Neural crest cell (in vitro differentiated cells): ENCODE data around the gene MRPL58. TPM values are rescaled to one million over a fixed set of nuclear protein-coding genes. Genes with fewer than 3 reads are reported as not detected.

Experiments used
- DNase-seq: peaks from one replicate; pipeline ENCODE4 v3.0.0; 2021; ENCODE audit warnings: low read depth, mixed read lengths, low spot score
- H3K27ac Mint-ChIP-seq: one replicate; pipeline ENCODE4 v1.8.0; 2021; ENCODE audit warnings: mild to moderate bottlenecking, mixed read lengths; ENCODE audit not compliant: unreplicated experiment
- H3K27me3 Mint-ChIP-seq: 2 replicates; pipeline ENCODE4 v1.8.0; 2021; ENCODE audit warnings: low read depth, mild to moderate bottlenecking, mixed read lengths
- H3K36me3 Mint-ChIP-seq: 2 replicates; pipeline ENCODE4 v1.8.0; 2021; ENCODE audit warnings: low read depth, mild to moderate bottlenecking, mixed read lengths
- H3K4me1 Mint-ChIP-seq: 2 replicates; pipeline ENCODE4 v1.8.0; 2021; ENCODE audit warnings: mixed read lengths
- H3K4me3 Mint-ChIP-seq: one replicate; pipeline ENCODE4 v1.8.0; 2021; ENCODE audit warnings: mild to moderate bottlenecking, mixed read lengths
- H3K9me3 Mint-ChIP-seq: 2 replicates; pipeline ENCODE4 v1.8.0; 2021; ENCODE audit warnings: mixed read lengths
- total RNA-seq: library from RNA; stranded (reverse); gene quantifications from 2 replicates; pipeline ENCODE4 v1.2.1, GENCODE V29; 2021
- TF ChIP-seq, protein P1 (sequence below): fragments of 200-600 bp; sonication (generic); conservative IDR thresholded peaks from 2 replicates; pipeline ENCODE4 v1.5.0; 2021; ENCODE audit warnings: antibody characterized with exemption, mild to moderate bottlenecking

The MRPL58 gene
- total RNA-seq, 1 donor from 2014 or later: 35.3 TPM

- no peaks in the 10 kb centered on the region for H3K4me1 Mint-ChIP-seq
- TF ChIP-seq, protein P1, sequence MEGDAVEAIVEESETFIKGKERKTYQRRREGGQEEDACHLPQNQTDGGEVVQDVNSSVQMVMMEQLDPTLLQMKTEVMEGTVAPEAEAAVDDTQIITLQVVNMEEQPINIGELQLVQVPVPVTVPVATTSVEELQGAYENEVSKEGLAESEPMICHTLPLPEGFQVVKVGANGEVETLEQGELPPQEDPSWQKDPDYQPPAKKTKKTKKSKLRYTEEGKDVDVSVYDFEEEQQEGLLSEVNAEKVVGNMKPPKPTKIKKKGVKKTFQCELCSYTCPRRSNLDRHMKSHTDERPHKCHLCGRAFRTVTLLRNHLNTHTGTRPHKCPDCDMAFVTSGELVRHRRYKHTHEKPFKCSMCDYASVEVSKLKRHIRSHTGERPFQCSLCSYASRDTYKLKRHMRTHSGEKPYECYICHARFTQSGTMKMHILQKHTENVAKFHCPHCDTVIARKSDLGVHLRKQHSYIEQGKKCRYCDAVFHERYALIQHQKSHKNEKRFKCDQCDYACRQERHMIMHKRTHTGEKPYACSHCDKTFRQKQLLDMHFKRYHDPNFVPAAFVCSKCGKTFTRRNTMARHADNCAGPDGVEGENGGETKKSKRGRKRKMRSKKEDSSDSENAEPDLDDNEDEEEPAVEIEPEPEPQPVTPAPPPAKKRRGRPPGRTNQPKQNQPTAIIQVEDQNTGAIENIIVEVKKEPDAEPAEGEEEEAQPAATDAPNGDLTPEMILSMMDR: no peak
- no peak overlapping the region for H3K4me3 Mint-ChIP-seq
- no peaks in the 10 kb centered on the region for H3K36me3 Mint-ChIP-seq
- H3K9me3 Mint-ChIP-seq: no peaks in the 10 kb centered on the region
- H3K27me3 Mint-ChIP-seq: no peaks in the 10 kb centered on the region
- no peak for DNase-seq
- no peak overlapping the region for H3K27ac Mint-ChIP-seq
Observed at GRCh38 chr17:75064040-75064439, 51.6 kb downstream of the MRPL58 start.

GRCh38 chr17:75064460-75064859 is 52.0 kb downstream of the MRPL58 start:
- H3K27me3 Mint-ChIP-seq: no peaks in the 10 kb centered on the region
- H3K9me3 Mint-ChIP-seq: no peaks in the 10 kb centered on the region
- TF ChIP-seq, protein P1: no peak
- H3K36me3 Mint-ChIP-seq: no peaks in the 10 kb centered on the region
- DNase-seq: no peak
- peak overlapping the region; percentile 57 for H3K27ac Mint-ChIP-seq
- no peak overlapping the region for H3K4me3 Mint-ChIP-seq
- H3K4me1 Mint-ChIP-seq: no peaks in the 10 kb centered on the region

- DNase-seq: no peak
- TF ChIP-seq, protein P1: no peak
- Mint-ChIP-seq H3K4me3 (no peak overlapping the region), H3K27me3 (no peaks in the 10 kb centered on the region), H3K9me3 (no peaks in the 10 kb centered on the region), H3K4me1 (no peaks in the 10 kb centered on the region), H3K27ac (no peak overlapping the region), H3K36me3 (no peaks in the 10 kb centered on the region)
Observed at GRCh38 chr17:75064867-75065561, 52.5 kb downstream of the MRPL58 start.

- TF ChIP-seq, protein P1: no peak
- DNase-seq: no peak
- Mint-ChIP-seq H3K27me3 (no peaks in the 10 kb centered on the region), H3K36me3 (no peaks in the 10 kb centered on the region), H3K4me3 (no peak overlapping the region), H3K4me1 (no peaks in the 10 kb centered on the region), H3K27ac (no peak overlapping the region), H3K9me3 (no peaks in the 10 kb centered on the region)
Observed at GRCh38 chr17:75065562-75066151, 53.2 kb downstream of the MRPL58 start.

DNA sequence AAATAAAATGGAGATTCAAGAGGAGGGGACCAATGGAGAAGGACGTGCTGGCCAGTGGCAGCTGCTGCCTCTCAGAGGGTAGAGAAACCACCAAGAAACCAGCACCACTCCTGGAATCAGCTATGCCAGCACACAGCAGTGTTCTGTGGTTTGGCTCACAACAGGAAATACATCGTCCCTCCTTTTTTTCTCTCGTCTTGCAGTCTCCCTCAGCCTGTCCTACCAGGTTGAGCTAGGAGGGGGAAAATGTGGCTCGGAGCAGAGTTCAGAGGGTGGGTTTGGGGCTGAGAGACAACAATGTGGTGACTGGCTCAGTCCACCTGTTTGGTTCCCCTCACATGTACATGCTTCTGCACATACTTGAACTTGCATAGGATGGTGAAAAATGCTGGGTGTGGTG is 55.4 kb downstream of the MRPL58 start:
- Mint-ChIP-seq H3K4me1 (no peaks in the 10 kb centered on the region), H3K27ac (peak overlapping the region; percentile 57), H3K9me3 (no peaks in the 10 kb centered on the region), H3K36me3 (no peaks in the 10 kb centered on the region), H3K27me3 (no peaks in the 10 kb centered on the region), H3K4me3 (no peak overlapping the region)
- TF ChIP-seq, protein P1: no peak
- no peak for DNase-seq
